GM21529 (cell line): ENCODE measurements around the gene VTI1A.
"Not testable (repeated sequence)": the region's sequence is repeated elsewhere in the genome, so short reads cannot be mapped to it uniquely, and the experiment has no call there.

Experiments used
- ATAC-seq: cut with Tn5 transposase; IDR thresholded peaks from one replicate; pipeline ENCODE4 v1.9.1; 2021; ENCODE audit not compliant: unreplicated experiment

VTI1A gene

GRCh38 chr10:112584276-112584675 is 137.3 kb downstream of the VTI1A start:
- no peak for ATAC-seq

GRCh38 chr10:112585126-112585525 is 138.1 kb downstream of the VTI1A start:
- ATAC-seq: no peak

GRCh38 chr10:112585960-112586359 is 138.9 kb downstream of the VTI1A start:
- no peak for ATAC-seq

GRCh38 chr10:112587729-112588128 is 140.7 kb downstream of the VTI1A start:
- no peak for ATAC-seq

GRCh38 chr10:112588225-112588990 is 141.4 kb downstream of the VTI1A start:
- ATAC-seq: no peak

GRCh38 chr10:112589081-112589480 is 142.1 kb downstream of the VTI1A start:
- no peak for ATAC-seq

GRCh38 chr10:112590786-112591185 is 143.8 kb downstream of the VTI1A start:
- not testable (repeated sequence) for ATAC-seq

- no peak for ATAC-seq
Measured at GRCh38 chr10:112593023-112593422, 146.0 kb downstream of the VTI1A start.

- no peak for ATAC-seq
Measured at GRCh38 chr10:112601214-112602090, 154.4 kb downstream of the VTI1A start.

- no peak for ATAC-seq
Measured at GRCh38 chr10:112603062-112603461, 156.0 kb downstream of the VTI1A start.

- ATAC-seq: no peak
Measured at GRCh38 chr10:112605063-112605462, 158.0 kb downstream of the VTI1A start.

GRCh38 chr10:112607506-112607905 is 160.5 kb downstream of the VTI1A start:
- no peak for ATAC-seq

GRCh38 chr10:112613620-112614019 is 166.6 kb downstream of the VTI1A start:
- no peak for ATAC-seq

- ATAC-seq: no peak
Measured at GRCh38 chr10:112614072-112614471, 167.1 kb downstream of the VTI1A start.

GRCh38 chr10:112614586-112614985 is 167.6 kb downstream of the VTI1A start:
- no peak for ATAC-seq

- no peak for ATAC-seq
Measured at GRCh38 chr10:112615269-112615668, 168.3 kb downstream of the VTI1A start.

- no peak for ATAC-seq
Measured at GRCh38 chr10:112616647-112617046, 169.6 kb downstream of the VTI1A start.

GRCh38 chr10:112618814-112619213 is 171.8 kb downstream of the VTI1A start:
- ATAC-seq: no peak

- ATAC-seq: no peak
Measured at GRCh38 chr10:112619556-112619955, 172.5 kb downstream of the VTI1A start.

GRCh38 chr10:112622786-112623185 is 175.8 kb downstream of the VTI1A start:
- no peak for ATAC-seq

- ATAC-seq: no peak
Measured at GRCh38 chr10:112624546-112625048, 177.6 kb downstream of the VTI1A start.
